DOHH2 (cell line): ENCODE data around the gene MELTF.

Experiments used
- CTCF ChIP-seq: fragments of 200-600 bp; sonication (generic); IDR thresholded peaks from one replicate; pipeline ENCODE4 v1.5.1; 2014; ENCODE audit warnings: antibody characterized with exemption, mild to moderate bottlenecking, low read depth, low read length; ENCODE audit not compliant: poor library complexity, severe bottlenecking
- EZH2phosphoT487 ChIP-seq: fragments of 200-600 bp; sonication (generic); IDR thresholded peaks from 2 replicates; pipeline ENCODE4 v1.6.1; 2017; ENCODE audit warnings: borderline replicate concordance, mild to moderate bottlenecking, antibody characterized with exemption, low read length, moderate library complexity, mixed read lengths

- no peak for TF ChIP-seq CTCF
- no peak for TF ChIP-seq EZH2phosphoT487
Measured at GRCh38 chr3:196971094-196971698, 58.4 kb downstream of the MELTF start.
